Measurements from ENCODE around the gene BICRA.
"Not testable (repeated sequence)": the region's sequence is repeated elsewhere in the genome, so short reads cannot be mapped to it uniquely, and the experiment has no call there.

Gene BICRA

DNA sequence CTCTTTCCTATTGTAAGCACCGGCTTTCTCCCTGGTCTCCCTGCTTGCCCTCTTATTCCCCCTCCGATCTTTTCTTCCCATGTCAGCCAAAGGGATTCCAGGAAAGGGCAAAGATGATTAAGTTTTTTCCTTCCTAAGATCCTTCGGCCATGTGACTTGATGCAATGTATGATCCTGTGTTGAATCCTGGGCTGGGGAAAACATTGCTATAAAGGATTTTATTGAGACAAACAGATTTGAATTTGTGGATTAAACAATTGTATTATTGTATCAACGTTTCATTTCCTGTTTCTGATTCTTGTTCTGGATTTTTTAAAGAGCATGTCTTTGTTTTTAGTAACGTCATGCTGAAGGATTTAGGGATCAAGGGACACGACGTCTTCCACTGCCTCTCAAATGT, 19.1 kb upstream of the BICRA start:
- no peak for DNase-seq (ENCODE audit: low read depth)
- TF ChIP-seq, protein P1, sequence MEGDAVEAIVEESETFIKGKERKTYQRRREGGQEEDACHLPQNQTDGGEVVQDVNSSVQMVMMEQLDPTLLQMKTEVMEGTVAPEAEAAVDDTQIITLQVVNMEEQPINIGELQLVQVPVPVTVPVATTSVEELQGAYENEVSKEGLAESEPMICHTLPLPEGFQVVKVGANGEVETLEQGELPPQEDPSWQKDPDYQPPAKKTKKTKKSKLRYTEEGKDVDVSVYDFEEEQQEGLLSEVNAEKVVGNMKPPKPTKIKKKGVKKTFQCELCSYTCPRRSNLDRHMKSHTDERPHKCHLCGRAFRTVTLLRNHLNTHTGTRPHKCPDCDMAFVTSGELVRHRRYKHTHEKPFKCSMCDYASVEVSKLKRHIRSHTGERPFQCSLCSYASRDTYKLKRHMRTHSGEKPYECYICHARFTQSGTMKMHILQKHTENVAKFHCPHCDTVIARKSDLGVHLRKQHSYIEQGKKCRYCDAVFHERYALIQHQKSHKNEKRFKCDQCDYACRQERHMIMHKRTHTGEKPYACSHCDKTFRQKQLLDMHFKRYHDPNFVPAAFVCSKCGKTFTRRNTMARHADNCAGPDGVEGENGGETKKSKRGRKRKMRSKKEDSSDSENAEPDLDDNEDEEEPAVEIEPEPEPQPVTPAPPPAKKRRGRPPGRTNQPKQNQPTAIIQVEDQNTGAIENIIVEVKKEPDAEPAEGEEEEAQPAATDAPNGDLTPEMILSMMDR (IDR thresholded peaks at IDR 0.05; ENCODE audit: low read depth, low read length, missing control alignments): no peak
- in situ Hi-C loops (cut with HindIII; ENCODE audit: low sequenced_read_pairs): no loop called here
- H3K4me3 ChIP-seq (ENCODE audit: low read depth, low read length): no peak overlapping the region

DNA sequence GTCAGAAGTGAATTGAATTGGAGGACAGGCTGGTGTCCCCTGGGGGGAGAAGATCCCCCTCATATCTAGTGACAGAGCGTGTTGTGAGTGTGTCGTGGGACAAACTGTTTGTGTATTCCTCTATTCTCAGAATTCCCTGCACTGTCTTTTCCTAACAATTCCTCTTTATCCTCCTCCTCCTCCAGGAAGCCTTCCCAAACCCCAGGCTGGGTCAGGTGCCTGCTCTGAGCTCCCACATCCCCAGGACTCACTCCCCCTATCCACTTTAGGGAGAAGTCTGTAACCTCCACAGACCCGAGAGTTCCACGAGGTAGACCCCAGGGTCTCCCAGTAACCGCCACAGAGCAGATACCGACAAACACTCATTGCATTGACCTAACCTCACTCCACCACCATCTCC, 15.1 kb upstream of the BICRA start:
- TF ChIP-seq, protein P1 (IDR thresholded peaks at IDR 0.05; ENCODE audit: low read depth, low read length, missing control alignments): no peak
- in situ Hi-C loops (cut with HindIII; ENCODE audit: low sequenced_read_pairs): no loop called here
- H3K4me3 ChIP-seq (ENCODE audit: low read depth, low read length): no peak overlapping the region
- no peak for DNase-seq (ENCODE audit: low read depth)

DNA sequence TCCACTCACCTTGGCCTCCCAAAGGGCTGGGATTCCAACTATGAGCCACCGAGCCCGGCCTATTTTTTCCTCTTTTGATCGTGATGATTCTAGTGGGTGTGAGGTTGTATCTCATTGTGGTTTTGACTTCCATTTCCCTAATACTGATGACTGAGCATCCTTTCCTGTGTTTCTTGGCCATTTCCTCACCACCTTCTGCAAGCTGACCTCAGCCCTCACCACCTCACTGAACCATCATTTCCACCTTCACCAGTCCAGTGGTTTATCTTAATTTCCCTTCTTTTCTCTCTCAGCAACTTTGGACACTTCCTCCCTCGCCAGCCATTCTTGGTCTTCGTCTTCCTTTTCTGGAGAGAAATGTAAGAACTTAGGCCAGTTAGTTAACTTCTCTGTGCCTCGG, 13.0 kb upstream of the BICRA start:
- DNase-seq (ENCODE audit: low read depth): no peak
- TF ChIP-seq, protein P1 (IDR thresholded peaks at IDR 0.05; ENCODE audit: low read depth, low read length, missing control alignments): no peak
- H3K4me3 ChIP-seq (ENCODE audit: low read depth, low read length): no peak overlapping the region
- in situ Hi-C loops (cut with HindIII; ENCODE audit: low sequenced_read_pairs): no loop called here

GRCh38 chr19:47598407-47599349, 10.3 kb upstream of the BICRA start:
- DNase-seq (ENCODE audit: low read depth): peak; percentile 93
- peak overlapping the region; percentile 37 for H3K4me3 ChIP-seq (ENCODE audit: low read depth, low read length)
- in situ Hi-C loops (cut with HindIII; ENCODE audit: low sequenced_read_pairs): no loop called here
- TF ChIP-seq, protein P1 (IDR thresholded peaks at IDR 0.05; ENCODE audit: low read depth, low read length, missing control alignments): no peak

GRCh38 chr19:47599671-47600245, 9.2 kb upstream of the BICRA start:
- in situ Hi-C loops (cut with HindIII; ENCODE audit: low sequenced_read_pairs); DNase-seq (ENCODE audit: low read depth): not testable (repeated sequence)

DNA sequence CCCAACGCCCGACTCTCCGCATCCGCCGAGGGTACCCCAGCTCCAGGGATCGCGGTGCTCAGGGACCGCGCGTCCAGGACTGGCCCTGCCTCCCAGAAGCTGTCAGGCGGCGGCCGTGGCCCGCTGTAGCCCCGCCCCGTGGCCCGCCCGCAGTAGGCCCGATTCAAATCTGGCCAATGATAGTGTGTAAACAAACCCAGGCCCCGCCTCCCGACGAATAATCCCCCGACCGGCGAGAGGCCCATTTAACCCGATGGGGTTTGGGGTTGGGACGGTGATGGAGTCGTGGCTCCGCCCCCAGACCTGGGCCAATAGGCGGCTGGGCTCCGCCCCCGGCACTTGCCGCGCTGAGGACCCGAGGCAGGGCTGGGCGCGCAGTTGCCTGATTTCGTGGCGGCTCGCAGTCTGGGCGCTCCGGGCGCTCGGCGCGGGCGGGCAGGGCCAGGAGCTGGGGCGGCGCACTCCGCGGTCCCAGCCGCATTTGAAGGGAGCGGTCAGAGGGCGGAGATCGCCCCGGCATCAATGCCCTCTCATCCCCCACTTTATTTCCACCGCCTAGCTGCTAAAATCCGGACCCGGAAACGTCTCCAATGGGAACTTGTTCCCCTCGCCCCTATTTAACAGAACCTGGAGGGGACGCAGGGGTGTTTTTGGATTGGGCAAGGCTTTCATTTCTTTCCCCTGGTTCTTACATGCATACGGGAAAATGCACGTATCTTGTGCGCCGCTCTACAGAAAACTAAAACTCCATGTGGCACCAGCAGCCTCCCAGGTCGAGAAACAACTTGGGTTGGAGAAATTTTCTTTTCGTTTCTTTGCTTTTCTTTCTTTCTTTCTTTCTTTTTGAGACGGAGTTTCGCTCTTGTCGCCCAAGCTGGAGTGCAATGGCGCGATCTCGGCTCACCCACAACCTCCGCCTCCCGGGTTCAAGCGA, 8.4 kb upstream of the BICRA start:
- H3K4me3 ChIP-seq (ENCODE audit: low read depth, low read length): peak overlapping the region; percentile 62
- TF ChIP-seq, protein P1 (IDR thresholded peaks at IDR 0.05; ENCODE audit: low read depth, low read length, missing control alignments): no peak
- in situ Hi-C loops (cut with HindIII; ENCODE audit: low sequenced_read_pairs): no loop called here
- peak; percentile 97 for DNase-seq (ENCODE audit: low read depth)

More at GRCh38 chr19:47599671-47600245, 9.2 kb upstream of the BICRA start:
- H3K4me3 ChIP-seq (ENCODE audit: low read depth, low read length): peak overlapping the region; percentile 62
